ENCODE results near the gene ASIC4.

ASIC4 gene

DNA sequence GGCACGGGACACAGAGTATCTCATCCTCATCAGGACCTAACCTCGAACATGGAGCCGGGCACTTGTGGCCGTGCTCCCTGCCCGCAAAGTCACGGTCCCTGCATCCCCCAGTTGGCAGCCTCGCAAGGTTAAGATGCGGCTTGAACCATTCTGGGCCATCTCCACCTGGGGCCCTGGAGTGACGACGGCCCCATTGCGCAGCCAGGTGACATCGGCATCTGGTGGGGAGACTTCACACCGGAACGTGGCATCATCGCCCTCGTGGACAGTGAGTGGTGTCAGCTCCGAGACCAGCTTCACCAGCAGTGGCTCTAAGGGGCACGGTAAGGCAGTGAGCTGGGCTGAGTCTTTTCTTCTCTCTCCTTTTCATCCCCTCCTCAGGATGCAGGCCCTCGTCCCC lies 42.1 kb downstream of the ASIC4 start:
- H3K4me2 ChIP-seq: no peak overlapping the region
- peaks cover 2% of the 10 kb centered on the region; the same call in 1 of the 2 replicates for H3K27me3 ChIP-seq
- H4K20me1 ChIP-seq: no peaks in the 10 kb centered on the region
- no peak overlapping the region for H3K4me3 ChIP-seq
- H3K36me3 ChIP-seq: peaks cover 10% of the 10 kb centered on the region; the same call in 1 of the 2 replicates
- H3K4me1 ChIP-seq: peaks cover 20% of the 10 kb centered on the region
- no peak overlapping the region for H3K9ac ChIP-seq
- H3K27ac ChIP-seq: no peak overlapping the region
- no peaks in the 10 kb centered on the region for H3K9me3 ChIP-seq
- TF ChIP-seq Cebpa-rat (IDR thresholded peaks at IDR 0.05): no peak

DNA sequence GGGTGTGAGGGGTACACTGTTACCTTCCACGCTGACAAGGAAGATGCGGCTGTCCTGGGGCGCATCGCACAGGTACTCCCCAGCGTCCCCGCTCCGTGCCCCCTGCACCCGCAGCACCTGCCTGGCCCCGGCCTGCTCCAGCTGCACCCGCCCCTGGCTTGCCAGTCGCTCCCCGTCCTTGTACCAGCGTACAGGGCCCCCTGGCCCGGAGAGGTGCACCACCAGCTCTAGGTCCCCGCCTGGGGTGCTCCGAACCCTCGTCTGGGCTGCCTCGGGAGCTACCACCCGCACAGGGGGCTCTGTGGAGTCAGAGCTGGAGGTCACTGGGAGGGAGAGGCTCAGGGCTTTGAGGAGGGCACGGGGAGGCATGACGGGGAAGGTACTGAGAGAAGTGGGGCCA lies 43.0 kb downstream of the ASIC4 start:
- TF ChIP-seq Cebpa-rat (IDR thresholded peaks at IDR 0.05): no peak
- H3K4me2 ChIP-seq: no peak overlapping the region
- peak overlapping the region; percentile 6; the same call in 1 of the 2 replicates for H3K9ac ChIP-seq
- no peak overlapping the region for H3K4me3 ChIP-seq
- H3K27me3 ChIP-seq: no peaks in the 10 kb centered on the region
- peaks cover 18% of the 10 kb centered on the region; the same call in 1 of the 2 replicates for H3K36me3 ChIP-seq
- no peaks in the 10 kb centered on the region; the same call in 1 of the 2 replicates for H4K20me1 ChIP-seq
- no peaks in the 10 kb centered on the region for H3K9me3 ChIP-seq
- peaks cover 13% of the 10 kb centered on the region for H3K4me1 ChIP-seq
- no peak overlapping the region for H3K27ac ChIP-seq

DNA sequence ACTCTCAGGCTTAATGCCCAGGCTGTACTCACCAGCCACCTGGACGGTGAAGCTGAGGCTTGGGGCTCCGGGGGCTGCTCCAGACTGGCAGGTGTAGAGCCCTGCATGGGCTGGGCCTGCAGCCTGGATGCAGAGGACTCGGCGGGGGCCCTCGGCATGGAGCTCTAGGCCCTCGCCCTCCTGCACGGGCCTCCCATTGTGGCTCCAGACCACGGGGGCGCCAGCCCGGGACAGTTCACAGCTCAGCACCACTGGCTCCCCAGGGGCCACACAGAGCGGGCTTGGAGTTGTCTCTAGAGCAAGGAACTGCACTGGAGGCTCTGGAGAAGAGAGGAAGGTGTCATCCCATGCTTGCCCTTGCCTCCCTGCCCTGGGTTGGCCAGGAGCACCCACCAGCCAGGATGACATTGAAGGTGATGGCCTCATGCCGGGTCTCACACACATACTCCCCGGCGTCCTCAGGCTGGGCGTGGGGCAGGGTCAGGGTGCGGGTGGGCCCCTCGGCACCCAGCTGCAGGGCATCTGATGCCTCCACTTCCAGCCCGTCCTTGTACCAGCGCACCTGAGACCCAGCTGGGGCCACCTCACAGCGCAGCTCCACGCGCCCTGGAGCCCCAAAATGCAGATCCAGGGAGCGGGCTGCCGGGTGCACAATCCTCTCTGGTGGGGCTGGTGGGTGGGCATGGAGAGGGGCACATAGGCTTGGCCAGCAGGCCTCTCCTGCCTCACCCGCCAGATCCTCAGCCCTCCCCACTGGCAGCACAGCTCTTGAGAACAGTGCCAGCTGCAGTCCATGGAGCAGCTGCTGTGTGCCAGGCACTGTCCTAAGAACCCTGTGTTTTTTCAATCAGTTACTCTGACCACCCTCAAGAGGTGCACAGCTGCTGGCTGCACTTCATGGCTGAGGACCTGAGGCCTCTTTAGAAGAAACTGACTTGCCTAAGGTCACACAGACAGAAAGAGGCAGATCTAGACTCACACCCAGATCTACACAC lies 43.8 kb downstream of the ASIC4 start:
- H4K20me1 ChIP-seq: no peaks in the 10 kb centered on the region; the same call in 1 of the 2 replicates
- H3K9me3 ChIP-seq: no peaks in the 10 kb centered on the region
- TF ChIP-seq Cebpa-rat (IDR thresholded peaks at IDR 0.05): no peak
- H3K27me3 ChIP-seq: no peaks in the 10 kb centered on the region
- peaks cover 8% of the 10 kb centered on the region for H3K4me1 ChIP-seq
- no peak overlapping the region for H3K27ac ChIP-seq
- no peak overlapping the region for H3K4me3 ChIP-seq
- no peak overlapping the region for H3K4me2 ChIP-seq
- peaks cover 26% of the 10 kb centered on the region; the same call in 1 of the 2 replicates for H3K36me3 ChIP-seq
- peak overlapping the region; percentile 6; the same call in 1 of the 2 replicates for H3K9ac ChIP-seq

DNA sequence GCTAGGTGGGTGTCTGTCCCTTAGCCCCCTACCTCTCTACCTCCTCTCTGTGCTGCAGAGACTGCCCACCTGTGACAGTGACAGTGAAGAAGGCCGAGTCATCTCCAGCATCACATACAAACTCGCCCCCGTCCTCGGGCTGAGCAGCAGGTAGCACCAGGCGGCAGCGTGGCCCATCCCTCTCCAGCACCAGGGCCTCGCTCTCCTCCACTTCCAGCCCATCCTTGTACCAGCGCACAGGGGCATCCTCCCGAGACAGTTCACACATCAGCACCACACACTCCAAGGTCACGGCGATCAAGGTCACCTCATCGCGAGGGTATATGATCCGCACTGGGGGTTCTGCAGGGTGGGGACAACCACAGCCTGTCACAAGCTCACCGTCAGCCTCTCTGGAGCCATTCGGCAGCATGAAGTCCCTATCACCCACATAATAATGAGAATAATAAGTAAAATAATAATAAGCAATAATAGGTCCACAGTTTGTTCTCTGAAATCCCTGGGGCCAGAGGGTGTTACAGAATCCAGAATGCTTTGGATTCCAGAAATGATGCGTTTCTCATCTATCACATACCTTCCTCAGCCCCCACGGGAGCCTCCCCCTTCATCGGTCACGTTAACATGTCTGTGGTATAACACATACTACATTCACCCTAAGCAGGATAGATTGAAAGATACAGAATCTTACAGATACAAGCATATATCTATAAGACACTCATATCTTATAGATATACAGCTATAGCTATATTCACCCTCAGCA lies 45.1 kb downstream of the ASIC4 start:
- no peak overlapping the region for H3K27ac ChIP-seq

DNA sequence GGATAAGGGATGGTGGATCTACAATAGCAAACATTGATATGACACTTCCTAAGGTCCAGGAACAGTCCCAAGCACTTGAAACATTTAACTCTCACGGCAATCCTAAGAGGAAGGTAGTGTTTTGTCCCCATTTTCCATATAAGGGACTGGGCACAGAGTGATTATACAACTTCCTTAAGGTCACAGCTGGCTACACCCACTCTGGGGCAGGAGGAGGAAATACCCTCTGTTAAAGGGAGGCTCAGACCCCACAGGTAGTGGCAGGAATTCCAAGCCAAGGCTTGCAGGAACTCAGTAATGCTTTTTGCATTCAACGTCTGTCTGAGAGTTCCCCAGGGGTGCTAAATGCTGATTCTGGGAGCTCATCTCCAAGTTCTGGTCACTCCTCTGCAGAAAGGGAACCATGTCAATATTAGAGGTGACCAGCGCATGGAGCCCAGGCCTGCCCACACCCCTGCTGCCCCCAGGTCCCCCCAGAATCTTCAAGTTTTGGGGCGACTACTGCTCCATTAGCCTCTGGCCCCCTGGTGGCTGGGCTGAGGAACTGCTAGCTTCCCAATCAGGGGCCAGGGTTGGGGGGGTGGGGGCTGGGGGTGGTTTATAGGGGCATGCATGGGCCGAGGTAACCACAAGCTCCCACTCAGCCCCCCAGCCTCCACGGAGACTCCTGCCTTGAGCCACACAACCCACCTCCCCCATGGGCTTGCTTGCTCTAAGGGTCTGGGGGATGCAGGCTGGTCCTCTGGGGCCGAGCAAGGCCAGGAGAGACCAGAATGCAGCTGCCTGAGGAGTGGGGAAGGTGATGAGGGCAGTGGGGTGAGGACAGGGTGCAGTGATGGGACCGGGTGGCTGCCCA lies 46.0 kb downstream of the ASIC4 start:
- Histone ChIP-seq H3K4me2 (peak overlapping the region; percentile 37), H3K27me3 (no peaks in the 10 kb centered on the region), H3K27ac (no peak overlapping the region), H3K4me3 (no peak overlapping the region), H3K36me3 (peaks cover 47% of the 10 kb centered on the region), H3K9ac (no peak overlapping the region), H3K4me1 (peaks cover 8% of the 10 kb centered on the region), H3K9me3 (no peaks in the 10 kb centered on the region), H4K20me1 (peaks cover 4% of the 10 kb centered on the region; the same call in 1 of the 2 replicates)
- TF ChIP-seq Cebpa-rat (IDR thresholded peaks at IDR 0.05): no peak

More for the DNA sequence above, 45.1 kb downstream of the ASIC4 start:
- H3K27me3 ChIP-seq: no peaks in the 10 kb centered on the region
- no peaks in the 10 kb centered on the region for H3K9me3 ChIP-seq
- H4K20me1 ChIP-seq: no peaks in the 10 kb centered on the region; the same call in 1 of the 2 replicates
- H3K36me3 ChIP-seq: peaks cover 38% of the 10 kb centered on the region; the same call in 1 of the 2 replicates
- no peak overlapping the region for H3K9ac ChIP-seq
- no peak overlapping the region for H3K4me3 ChIP-seq
- H3K4me2 ChIP-seq: no peak overlapping the region
- no peak for TF ChIP-seq Cebpa-rat (IDR thresholded peaks at IDR 0.05)
- peaks cover 8% of the 10 kb centered on the region for H3K4me1 ChIP-seq

DNA sequence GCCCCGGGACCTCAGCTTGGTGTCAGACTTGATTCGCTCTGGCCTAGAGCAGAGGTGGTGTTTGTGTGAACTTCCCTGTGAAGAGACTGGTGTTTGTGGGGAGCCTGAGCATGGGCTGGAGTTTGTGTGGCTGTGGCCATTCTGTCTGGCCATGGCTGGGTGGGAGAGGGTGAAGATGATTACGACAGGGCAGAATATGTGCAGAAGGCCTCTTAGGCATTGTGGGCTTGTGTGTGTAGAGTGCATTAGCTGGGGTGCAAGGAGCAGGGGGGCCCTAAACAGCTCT lies 46.6 kb downstream of the ASIC4 start:
- no peak for TF ChIP-seq Cebpa-rat (IDR thresholded peaks at IDR 0.05)

DNA sequence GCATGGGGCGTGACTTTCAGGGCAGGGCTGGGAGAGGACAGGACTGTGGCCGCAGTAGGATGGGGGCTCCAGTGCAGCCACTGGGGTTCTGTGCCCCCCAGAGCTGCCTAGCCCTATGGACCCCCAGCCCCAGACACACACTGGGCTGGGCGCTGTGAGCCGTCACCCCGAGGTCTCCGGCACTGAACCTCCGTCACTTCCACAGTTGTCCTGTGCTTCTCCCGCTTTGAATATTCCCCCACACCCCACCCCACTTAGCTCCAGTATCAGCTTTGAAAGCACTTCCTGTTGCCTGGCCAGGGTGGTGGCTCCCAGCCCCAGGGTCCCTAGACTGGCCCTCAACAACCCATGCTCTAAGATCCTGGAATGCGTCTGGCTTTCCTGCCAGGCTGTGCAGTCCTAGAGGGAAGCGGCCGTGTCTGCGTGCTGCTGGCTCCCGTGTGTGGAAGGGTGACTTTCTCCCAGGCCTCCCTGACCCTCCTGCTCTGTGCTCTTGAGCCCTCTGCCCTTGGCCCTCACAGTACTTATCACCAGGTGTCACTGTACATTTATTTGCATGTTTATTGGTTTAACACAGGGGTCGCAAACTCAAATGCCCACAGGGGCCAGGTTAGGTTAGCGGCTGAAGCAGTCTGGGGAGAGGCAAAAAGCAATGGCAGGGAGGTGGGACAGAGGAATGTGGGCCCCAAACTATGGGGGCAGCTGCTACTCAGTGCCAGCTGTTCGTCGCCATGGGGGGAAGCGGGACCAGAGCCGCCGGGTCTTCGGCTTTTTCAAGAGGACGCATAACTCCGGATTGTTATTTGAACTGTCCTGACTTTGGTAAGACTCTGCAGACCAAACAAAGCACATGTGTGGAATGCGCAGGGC lies 47.1 kb downstream of the ASIC4 start:
- Histone ChIP-seq H3K4me2 (no peak overlapping the region), H3K36me3 (peaks cover 50% of the 10 kb centered on the region), H3K9me3 (no peaks in the 10 kb centered on the region), H3K9ac (no peak overlapping the region), H4K20me1 (peaks cover 15% of the 10 kb centered on the region), H3K4me1 (peaks cover 12% of the 10 kb centered on the region), H3K27ac (no peak overlapping the region), H3K4me3 (no peak overlapping the region), H3K27me3 (no peaks in the 10 kb centered on the region)
- TF ChIP-seq Cebpa-rat (IDR thresholded peaks at IDR 0.05): no peak

More for the DNA sequence above, 46.6 kb downstream of the ASIC4 start:
- H3K36me3 ChIP-seq: peaks cover 50% of the 10 kb centered on the region
- H3K9ac ChIP-seq: no peak overlapping the region
- H3K27me3 ChIP-seq: no peaks in the 10 kb centered on the region
- no peak overlapping the region for H3K4me3 ChIP-seq
- peaks cover 8% of the 10 kb centered on the region for H3K4me1 ChIP-seq
- H3K4me2 ChIP-seq: no peak overlapping the region
- no peak overlapping the region for H3K27ac ChIP-seq
- H4K20me1 ChIP-seq: peaks cover 9% of the 10 kb centered on the region; the same call in 1 of the 2 replicates
- no peaks in the 10 kb centered on the region for H3K9me3 ChIP-seq
